Liver (tissue), 9 donors: ENCODE data around the gene POU4F2. TPM values are rescaled to one million over a fixed set of nuclear protein-coding genes. Genes with fewer than 3 reads are reported as not detected.
"Not testable (repeated sequence)": the region's sequence is repeated elsewhere in the genome, so short reads cannot be mapped to it uniquely, and the experiment has no call there.

Source experiments
- DNase-seq: peaks from one replicate; pipeline ENCODE4 v3.0.0-alpha.2; 2017; ENCODE audit warnings: low spot score
- H3K27ac ChIP-seq, 2 donors: one replicate each; pipeline ENCODE4 v1.7.0; 2013; ENCODE audit warnings: inconsistent platforms in 2 of 2, low read length in 2 of 2, control low read depth in 1 of 2, low read depth in 1 of 2, mild to moderate bottlenecking in 1 of 2
- H3K27me3 ChIP-seq, 4 donors: one replicate each; pipeline versions ENCODE4 v1.6.1 to v1.7.0; 2013; ENCODE audit warnings: low read length in 3 of 4, inconsistent platforms in 1 of 4, mild to moderate bottlenecking in 1 of 4, moderate library complexity in 1 of 4; ENCODE audit not compliant: control insufficient read depth in 4 of 4, insufficient read depth in 4 of 4
- H3K36me3 ChIP-seq, 4 donors: one replicate each; pipeline versions ENCODE4 v1.6.1 to v1.7.0; 2013; ENCODE audit warnings: low read length in 3 of 4, mild to moderate bottlenecking in 3 of 4, low read depth in 1 of 4, moderate library complexity in 1 of 4; ENCODE audit not compliant: control insufficient read depth in 4 of 4, insufficient read depth in 3 of 4
- H3K4me1 ChIP-seq, 4 donors: one replicate each; pipeline versions ENCODE4 v1.6.1 to v1.7.0; 2013; ENCODE audit warnings: low read length in 3 of 4, mild to moderate bottlenecking in 3 of 4, moderate library complexity in 1 of 4; ENCODE audit not compliant: control insufficient read depth in 4 of 4, insufficient read depth in 4 of 4
- H3K4me3 ChIP-seq, 3 donors: one replicate each; pipeline versions ENCODE4 v1.6.1 to v1.7.0; 2013; ENCODE audit warnings: low read length in 3 of 3, control low read depth in 1 of 3, low read depth in 1 of 3, mild to moderate bottlenecking in 1 of 3
- H3K9ac ChIP-seq, 2 donors: one replicate each; pipeline ENCODE4 v1.7.0; 2013; ENCODE audit warnings: low read length in 2 of 2, mild to moderate bottlenecking in 2 of 2, moderate library complexity in 2 of 2, control low read depth in 1 of 2, low read depth in 1 of 2
- H3K9me3 ChIP-seq, 4 donors: one replicate each; pipeline versions ENCODE4 v1.6.1 to v1.7.0; 2013; ENCODE audit warnings: low read length in 3 of 4; ENCODE audit not compliant: control insufficient read depth in 4 of 4
- ATF3 ChIP-seq: IDR thresholded peaks from 2 replicates; pipeline ENCODE4 v1.6.1; 2016; ENCODE audit warnings: antibody characterized with exemption
- EGR1 ChIP-seq, 2 donors: IDR thresholded peaks; 2 replicates each; pipeline ENCODE4 v1.6.1; 2016 to 2018; ENCODE audit warnings: antibody characterized with exemption in 2 of 2, low read depth in 2 of 2
- FOXA1 ChIP-seq: IDR thresholded peaks from 2 replicates; pipeline ENCODE4 v1.6.1; 2016; ENCODE audit warnings: antibody characterized with exemption
- FOXA2 ChIP-seq: IDR thresholded peaks from 2 replicates; pipeline ENCODE4 v1.6.1; 2016; ENCODE audit warnings: antibody characterized with exemption
- GABPA ChIP-seq, 2 donors: IDR thresholded peaks in 1 of 2; conservative IDR thresholded peaks in 1 of 2; 2 replicates each; pipeline ENCODE4 v1.6.1; 2016; ENCODE audit warnings: antibody characterized with exemption in 2 of 2, mild to moderate bottlenecking in 1 of 2, moderate library complexity in 1 of 2
- HNF4A ChIP-seq, 2 donors: conservative IDR thresholded peaks; 2 replicates each; pipeline ENCODE4 v1.6.1; 2016; ENCODE audit warnings: antibody characterized with exemption in 2 of 2, mild to moderate bottlenecking in 2 of 2
- JUND ChIP-seq, 2 donors: IDR thresholded peaks; 2 replicates each; pipeline ENCODE4 v1.6.1; 2016; ENCODE audit warnings: antibody characterized with exemption in 2 of 2
- NR2F2 ChIP-seq: IDR thresholded peaks from 2 replicates; pipeline ENCODE4 v1.6.1; 2016; ENCODE audit warnings: antibody characterized with exemption
- RAD21 ChIP-seq, 2 donors: IDR thresholded peaks; 2 replicates each; pipeline ENCODE4 v1.6.1; 2016; ENCODE audit warnings: antibody characterized with exemption in 2 of 2, mild to moderate bottlenecking in 2 of 2
- REST ChIP-seq: IDR thresholded peaks from 2 replicates; pipeline ENCODE4 v1.6.1; 2016; ENCODE audit warnings: antibody characterized with exemption, mild to moderate bottlenecking
- RXRA ChIP-seq, 2 donors: IDR thresholded peaks; 2 replicates each; pipeline ENCODE4 v1.6.1; 2017 to 2018; ENCODE audit warnings: antibody characterized with exemption in 2 of 2, mild to moderate bottlenecking in 1 of 2
- SP1 ChIP-seq: IDR thresholded peaks from 2 replicates; pipeline ENCODE4 v1.6.1; 2018; ENCODE audit warnings: antibody characterized with exemption, mild to moderate bottlenecking
- TAF1 ChIP-seq: conservative IDR thresholded peaks from 2 replicates; pipeline ENCODE4 v1.6.1; 2016; ENCODE audit warnings: antibody characterized with exemption, mild to moderate bottlenecking
- YY1 ChIP-seq: IDR thresholded peaks from 2 replicates; pipeline ENCODE4 v1.6.1; 2016; ENCODE audit warnings: antibody characterized with exemption, mild to moderate bottlenecking
- WGBS: extraction: QIAGEN DNeasy Blood & Tissue Kit; methylation state at CpG from one replicate; pipeline ENCODE4 v1.1.7; 2013; 5-methylcytosine and 5-hydroxymethylcytosine counted together
- polyA plus RNA-seq, 2 donors: library from polyadenylated mRNA; stranded (reverse) in 1 of 2; unstranded in 1 of 2; fragments of 200-250 nt in 1 of 2; fragments of >200 nt in 1 of 2; fragmentation: Nextera tagmentation in 1 of 2; extraction: Ambion mirVana in 1 of 2; gene quantifications; one replicate each; pipeline versions ENCODE4 v1.2.1 to v1.2.3, GENCODE V29; 2013 to 2015
- total RNA-seq, 2 donors: library from RNA; depleted of rRNA; stranded (reverse); fragments of >200 nt; gene quantifications; one replicate each; pipeline ENCODE4 v1.2.3, GENCODE V29; 2014
- TF ChIP-seq, protein P1 (sequence below): fragments of 150-350 bp; IDR thresholded peaks from 2 replicates; pipeline ENCODE4 v1.5.1; 2017; ENCODE audit warnings: improper control_type of control experiment, low read depth, low read length; ENCODE audit not compliant: missing input control
- donor health status: healthy.
- donor health status: healthy.
- donor health status: healthy.
- donor health status: healthy.
- donor health status: healthy.

The POU4F2 gene
- total and polyA plus RNA-seq, 4 donors, result not detected

DNA sequence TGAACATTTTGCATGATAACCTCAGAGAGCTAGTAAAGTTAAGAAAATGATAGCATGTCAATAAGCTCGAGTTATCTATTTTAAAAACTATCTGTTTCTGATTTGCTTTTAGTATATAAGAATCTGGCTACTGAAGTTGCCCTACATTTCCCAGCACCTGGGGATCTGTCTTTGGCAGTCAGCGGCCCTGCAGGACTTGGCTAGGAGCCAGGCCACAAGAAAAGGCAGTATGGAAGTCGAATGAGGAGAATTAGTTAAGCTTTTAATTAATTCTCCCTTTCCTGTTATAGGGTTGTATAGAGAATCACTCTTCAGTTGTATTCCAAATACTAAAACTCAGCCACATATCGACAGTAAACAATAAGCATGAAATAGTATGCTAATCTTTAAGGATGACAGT lies 22.7 kb downstream of the POU4F2 start:
- no peak for DNase-seq
- no peaks in the 10 kb centered on the region for H3K4me1 ChIP-seq
- no peak overlapping the region for H3K9ac ChIP-seq
- H3K27me3 ChIP-seq, result peaks cover 0 to 7% (median 0%) of the 10 kb centered on the region in 4 donors
- no peak overlapping the region for H3K27ac ChIP-seq
- no peaks in the 10 kb centered on the region for H3K36me3 ChIP-seq
- H3K9me3 ChIP-seq, result no peaks in the 10 kb centered on the region
- TF ChIP-seq, protein P1, sequence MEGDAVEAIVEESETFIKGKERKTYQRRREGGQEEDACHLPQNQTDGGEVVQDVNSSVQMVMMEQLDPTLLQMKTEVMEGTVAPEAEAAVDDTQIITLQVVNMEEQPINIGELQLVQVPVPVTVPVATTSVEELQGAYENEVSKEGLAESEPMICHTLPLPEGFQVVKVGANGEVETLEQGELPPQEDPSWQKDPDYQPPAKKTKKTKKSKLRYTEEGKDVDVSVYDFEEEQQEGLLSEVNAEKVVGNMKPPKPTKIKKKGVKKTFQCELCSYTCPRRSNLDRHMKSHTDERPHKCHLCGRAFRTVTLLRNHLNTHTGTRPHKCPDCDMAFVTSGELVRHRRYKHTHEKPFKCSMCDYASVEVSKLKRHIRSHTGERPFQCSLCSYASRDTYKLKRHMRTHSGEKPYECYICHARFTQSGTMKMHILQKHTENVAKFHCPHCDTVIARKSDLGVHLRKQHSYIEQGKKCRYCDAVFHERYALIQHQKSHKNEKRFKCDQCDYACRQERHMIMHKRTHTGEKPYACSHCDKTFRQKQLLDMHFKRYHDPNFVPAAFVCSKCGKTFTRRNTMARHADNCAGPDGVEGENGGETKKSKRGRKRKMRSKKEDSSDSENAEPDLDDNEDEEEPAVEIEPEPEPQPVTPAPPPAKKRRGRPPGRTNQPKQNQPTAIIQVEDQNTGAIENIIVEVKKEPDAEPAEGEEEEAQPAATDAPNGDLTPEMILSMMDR, result no peak
- TF ChIP-seq GABPA (IDR thresholded peaks at IDR 0.05 in 1 of 2, conservative IDR thresholded peaks at IDR 0.05 in 1 of 2) (no peak), FOXA1 (no peak), ATF3 (no peak), EGR1 (IDR thresholded peaks at IDR 0.05; ENCODE audit: low read depth in 2 of 2) (no peak), HNF4A (conservative IDR thresholded peaks at IDR 0.05) (no peak), FOXA2 (no peak), YY1 (no peak), SP1 (no peak), REST (no peak)
- H3K4me3 ChIP-seq, result no peak overlapping the region
- WGBS, result 50% methylated on average over 4 of the region's 4 CpGs

GRCh38 chr4:146663968-146664311 lies 25.2 kb downstream of the POU4F2 start:
- WGBS, result 52% methylated on average over 6 of the region's 6 CpGs
- H3K4me3 ChIP-seq, H3K36me3 ChIP-seq, DNase-seq, H3K9ac ChIP-seq, H3K4me1 ChIP-seq, H3K27me3 ChIP-seq, H3K9me3 ChIP-seq, H3K27ac ChIP-seq: not testable (repeated sequence)

GRCh38 chr4:146674829-146675570 lies 36.3 kb downstream of the POU4F2 start:
- H3K9ac ChIP-seq, result no peak overlapping the region
- no peaks in the 10 kb centered on the region for H3K9me3 ChIP-seq
- no peak overlapping the region for H3K4me3 ChIP-seq
- no peak for DNase-seq
- H3K27me3 ChIP-seq, result no peaks in the 10 kb centered on the region
- 68% methylated on average over 2 of the region's 2 CpGs for WGBS
- H3K36me3 ChIP-seq, result no peaks in the 10 kb centered on the region
- H3K27ac ChIP-seq, result no peak overlapping the region
- H3K4me1 ChIP-seq, result no peaks in the 10 kb centered on the region
- TF ChIP-seq TAF1 (no peak), GABPA (IDR thresholded peaks at IDR 0.05 in 1 of 2, conservative IDR thresholded peaks at IDR 0.05 in 1 of 2) (no peak), FOXA2 (no peak), FOXA1 (no peak), HNF4A (conservative IDR thresholded peaks at IDR 0.05) (no peak), RXRA (IDR thresholded peaks at IDR 0.05) (no peak), RAD21 (IDR thresholded peaks at IDR 0.05) (no peak), ATF3 (no peak), EGR1 (IDR thresholded peaks at IDR 0.05; ENCODE audit: low read depth in 2 of 2) (no peak), YY1 (no peak), NR2F2 (no peak), SP1 (no peak), JUND (IDR thresholded peaks at IDR 0.05) (no peak)
